GM19099 (cell line): ENCODE measurements around the gene MTHFD1L.

Source experiments
- POLR2A ChIP-seq: IDR thresholded peaks from 3 replicates; pipeline ENCODE4 v1.6.1; 2011; ENCODE audit warnings: low read depth; ENCODE audit not compliant: insufficient read length; ENCODE audit errors: extremely low read depth

Gene MTHFD1L

DNA sequence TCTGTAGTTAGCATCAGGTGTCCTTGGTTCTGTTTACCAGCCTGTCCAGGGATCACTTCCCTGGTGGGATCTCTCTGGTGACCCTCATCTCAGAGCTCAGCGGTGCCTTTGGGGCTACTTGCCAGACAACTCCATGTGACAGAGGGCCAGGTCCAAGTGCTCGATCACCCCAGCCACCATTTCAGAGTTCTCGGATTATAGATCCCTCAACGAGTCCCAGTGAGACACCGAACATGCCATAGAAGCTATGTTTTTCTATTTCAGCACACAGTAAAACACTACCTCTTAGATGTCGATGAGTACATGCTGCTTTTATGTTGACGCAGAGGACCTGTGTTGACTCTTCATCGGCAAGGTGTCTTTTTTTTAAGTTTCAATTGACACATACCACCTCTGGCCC lies 204.1 kb downstream of the MTHFD1L start:
- TF ChIP-seq POLR2A: no peak

DNA sequence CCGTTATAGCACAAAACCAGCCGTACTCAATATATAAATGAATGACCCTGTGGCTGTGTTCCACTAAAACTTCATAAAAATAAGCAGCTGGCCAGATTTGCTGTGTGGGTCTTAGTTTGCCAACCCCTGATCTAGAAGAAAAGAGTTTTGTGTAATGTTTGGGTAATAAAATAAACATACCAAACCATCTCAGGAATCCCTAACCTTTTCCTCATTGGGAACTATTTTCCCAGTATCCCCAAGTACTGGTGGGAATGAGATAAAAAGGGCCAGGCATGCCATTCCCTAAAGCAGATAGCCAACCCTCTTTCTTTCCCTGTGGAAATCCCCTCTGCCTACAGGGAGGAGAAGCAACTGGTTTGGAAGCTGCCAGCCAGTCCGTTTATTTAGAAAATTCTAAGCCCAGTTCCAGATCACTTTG lies 205.1 kb downstream of the MTHFD1L start:
- TF ChIP-seq POLR2A: no peak

DNA sequence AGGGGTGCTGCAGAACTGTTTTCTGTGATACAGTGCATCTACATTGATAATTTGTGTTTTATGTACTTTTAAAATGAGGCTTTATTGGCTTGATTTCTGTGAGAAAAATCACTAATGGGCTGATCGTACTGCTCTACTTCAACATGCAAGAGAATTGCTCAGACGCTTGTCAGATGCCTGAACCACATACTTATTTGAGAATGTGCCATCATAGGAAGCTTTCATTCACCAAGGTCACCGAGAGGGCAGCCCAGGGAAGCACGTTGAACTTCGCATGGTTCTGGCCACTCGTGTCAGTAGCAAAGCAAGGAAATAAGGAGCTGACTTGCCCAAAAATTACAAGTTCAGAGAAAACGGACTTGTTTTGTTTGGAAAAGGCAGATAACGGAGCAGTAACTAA lies 205.8 kb downstream of the MTHFD1L start:
- TF ChIP-seq POLR2A: no peak

DNA sequence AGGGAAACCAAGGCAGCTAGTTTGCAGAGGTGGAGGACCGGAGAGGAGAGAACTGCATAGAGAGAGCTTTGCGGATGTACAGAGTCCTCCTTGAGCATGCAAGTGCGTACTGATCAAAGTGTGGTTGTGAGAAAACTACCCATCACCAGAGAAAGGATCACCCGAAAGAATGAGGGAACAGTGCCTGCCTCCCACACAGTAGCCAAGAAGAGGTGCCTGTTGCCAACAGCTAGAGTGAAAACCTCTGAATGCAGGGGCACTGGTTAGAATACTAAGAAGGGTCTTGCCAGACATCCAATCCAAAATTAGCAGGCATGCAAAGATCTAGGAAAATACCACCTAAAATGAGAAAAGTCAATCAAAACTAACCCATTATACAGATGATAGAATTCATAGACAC lies 207.6 kb downstream of the MTHFD1L start:
- no peak for TF ChIP-seq POLR2A

DNA sequence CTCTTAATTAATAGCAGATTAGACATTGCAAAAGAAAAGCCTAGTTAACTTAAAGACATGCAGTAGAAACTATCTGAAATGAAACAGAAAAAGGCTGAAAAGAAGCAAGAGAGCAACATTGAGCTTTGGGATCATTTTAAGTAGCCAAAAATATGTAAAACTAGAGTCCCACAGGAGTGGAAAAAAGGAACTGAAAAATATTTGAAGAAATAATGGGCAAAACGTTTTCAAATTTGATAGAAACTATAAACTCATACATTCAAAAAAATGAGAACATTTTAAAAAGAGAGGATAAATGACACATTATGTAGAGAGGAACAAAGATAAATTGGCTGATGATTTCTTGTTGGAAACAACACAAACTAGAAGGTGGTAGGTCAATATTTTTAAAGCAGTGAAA lies 208.2 kb downstream of the MTHFD1L start:
- no peak for TF ChIP-seq POLR2A

GRCh38 chr6:151075005-151075404 lies 209.5 kb downstream of the MTHFD1L start:
- TF ChIP-seq POLR2A: no peak

GRCh38 chr6:151075527-151075926 lies 210.0 kb downstream of the MTHFD1L start:
- TF ChIP-seq POLR2A: no peak

GRCh38 chr6:151075930-151076555 lies 210.5 kb downstream of the MTHFD1L start:
- no peak for TF ChIP-seq POLR2A

GRCh38 chr6:151078655-151079054 lies 213.2 kb downstream of the MTHFD1L start:
- TF ChIP-seq POLR2A: no peak

GRCh38 chr6:151081656-151082055 lies 216.2 kb downstream of the MTHFD1L start:
- TF ChIP-seq POLR2A: no peak

DNA sequence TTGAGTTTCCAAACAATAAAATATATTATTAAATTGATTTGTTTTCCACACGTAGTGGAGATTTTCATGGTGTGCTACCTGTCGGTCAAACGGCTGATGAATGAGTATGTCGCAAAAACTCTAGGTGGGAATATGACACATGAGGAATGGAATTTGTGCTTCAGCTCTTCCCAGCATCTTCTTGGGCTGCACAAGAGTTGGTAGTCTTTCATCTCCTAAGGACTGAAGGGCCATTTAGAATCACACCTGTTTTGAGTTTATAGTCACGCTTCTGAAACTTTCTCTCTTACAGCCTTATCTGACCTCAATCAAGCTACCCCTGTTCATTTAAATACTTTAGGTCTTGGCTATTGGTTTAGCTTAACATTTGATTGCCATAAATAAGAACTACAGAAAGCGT lies 216.6 kb downstream of the MTHFD1L start:
- no peak for TF ChIP-seq POLR2A

GRCh38 chr6:151084275-151084674 lies 218.8 kb downstream of the MTHFD1L start:
- no peak for TF ChIP-seq POLR2A

DNA sequence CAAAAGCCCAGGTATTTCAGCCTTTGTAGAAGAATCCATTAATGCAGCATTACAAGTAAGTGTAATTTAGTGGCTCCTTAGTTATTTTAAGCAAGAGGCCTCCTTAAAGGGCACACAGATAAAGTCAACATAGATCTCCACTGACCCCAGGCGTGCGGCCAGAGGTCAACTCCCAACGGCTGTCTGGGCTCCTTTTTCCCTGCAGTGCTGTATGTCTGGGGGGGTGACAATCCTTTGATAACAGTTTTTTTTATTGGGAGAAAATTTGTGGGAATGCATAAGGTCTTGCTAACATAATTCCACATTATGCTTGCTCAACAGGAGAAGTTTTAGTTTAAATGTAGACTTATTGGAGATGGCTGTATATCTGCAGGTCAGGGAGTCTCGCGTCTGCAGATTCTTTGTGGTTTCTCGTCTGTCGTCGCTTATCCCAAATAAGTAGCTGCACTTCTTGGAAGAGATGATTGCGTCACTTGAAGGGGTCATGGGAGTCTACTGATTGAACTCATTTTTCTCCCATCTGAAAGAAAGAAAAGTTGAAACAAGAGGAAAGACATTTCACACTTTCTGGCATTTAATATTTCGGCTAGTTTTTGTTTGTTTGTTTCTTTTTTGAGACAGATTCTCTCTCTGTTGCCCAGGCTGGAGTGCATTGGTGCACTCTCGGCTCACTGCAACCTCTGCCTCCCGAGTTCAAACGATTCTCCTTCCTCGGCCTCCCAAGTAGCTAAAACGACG lies 222.5 kb downstream of the MTHFD1L start:
- TF ChIP-seq POLR2A: no peak

DNA sequence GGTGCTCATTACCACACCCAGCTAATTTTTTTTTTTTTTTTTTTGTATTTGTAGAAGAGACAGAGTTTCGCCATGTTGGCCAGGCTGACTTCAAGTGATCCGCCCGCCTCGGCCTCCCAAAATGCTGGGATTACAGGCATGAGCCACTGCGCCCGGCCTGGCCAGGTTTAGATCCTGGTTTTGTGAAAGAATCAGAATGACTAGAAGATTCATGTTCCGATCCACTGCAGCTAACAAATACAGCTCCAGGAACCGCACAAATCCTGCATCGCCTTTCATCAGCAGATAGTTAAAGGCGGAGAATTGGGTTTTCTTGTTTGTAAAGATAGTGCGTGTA lies 223.1 kb downstream of the MTHFD1L start:
- no peak for TF ChIP-seq POLR2A

DNA sequence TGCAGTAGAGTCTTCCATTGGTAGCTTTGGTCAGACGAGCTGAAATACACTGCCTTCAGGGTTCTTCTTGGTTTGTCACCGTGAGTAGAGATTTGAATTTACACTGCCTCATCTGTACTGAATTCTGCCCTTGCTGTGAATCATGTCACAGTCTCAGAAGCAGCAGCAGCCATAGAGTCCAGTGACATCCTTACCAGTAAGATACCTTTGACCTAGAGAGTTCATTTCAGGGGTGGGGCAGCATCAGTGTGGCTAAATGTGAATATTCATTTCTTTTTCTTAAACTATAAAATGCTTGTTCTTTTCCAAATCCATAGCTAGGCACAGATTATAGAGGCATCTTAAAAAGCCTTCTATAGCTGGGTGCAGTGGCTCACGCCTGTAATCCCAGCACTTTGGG lies 223.5 kb downstream of the MTHFD1L start:
- no peak for TF ChIP-seq POLR2A

DNA sequence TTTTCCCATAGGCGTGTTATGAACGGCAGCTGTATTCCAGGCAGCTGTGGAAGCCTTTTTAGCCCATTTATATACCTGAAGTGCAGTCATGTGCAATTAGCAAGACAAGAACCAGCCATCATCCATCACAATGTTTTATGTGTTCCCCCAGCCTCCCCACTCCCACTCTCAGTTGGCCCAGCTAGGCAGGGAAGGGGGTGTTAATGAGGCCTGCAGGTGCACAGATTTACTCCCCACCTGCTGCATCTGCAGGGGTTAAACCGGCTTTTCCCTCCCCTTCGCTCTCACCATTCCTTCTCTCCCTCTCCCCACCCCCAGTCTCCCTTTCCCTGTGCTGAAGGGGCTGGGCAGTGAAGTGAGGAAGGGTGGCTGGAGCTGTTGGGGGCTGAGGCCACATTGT lies 224.5 kb downstream of the MTHFD1L start:
- TF ChIP-seq POLR2A: no peak

- no peak for TF ChIP-seq POLR2A
These were observed 226.1 kb downstream of the MTHFD1L start for GRCh38 chr6:151091571-151091970.
